Spleen (tissue), 7 donors: ENCODE measurements around the gene PIPOX.

Experiments
- POLR2AphosphoS5 ChIP-seq, 3 donors: sonication (generic); formaldehyde crosslinking; IDR thresholded peaks; one replicate each; pipeline ENCODE4 v1.5.1; 2017; ENCODE audit warnings: antibody characterized with exemption in 3 of 3
- TF ChIP-seq, protein P1 (sequence below), 11 experiments: fragments of 200-600 bp in 7 of 11; fragments of 450-650 bp in 4 of 11; sonication (generic) in 4 of 11; IDR thresholded peaks in 8 of 11; conservative IDR thresholded peaks in 3 of 11; 1 replicate in 7 of 11; 2 replicates in 4 of 11; pipeline versions ENCODE4 v1.4.0 to v1.8.0; 2016 to 2021; ENCODE audit warnings: antibody characterized with exemption in 11 of 11, inconsistent platforms in 4 of 11, mild to moderate bottlenecking in 1 of 11
- donor health status: DM: no; HTN: no; CAD: no; lungs with moderate emphysema.
- donor health status: DM: no; HTN: no; CAD: no.
- donor health status: DM: no; HTN: no; CAD: no.

DNA sequence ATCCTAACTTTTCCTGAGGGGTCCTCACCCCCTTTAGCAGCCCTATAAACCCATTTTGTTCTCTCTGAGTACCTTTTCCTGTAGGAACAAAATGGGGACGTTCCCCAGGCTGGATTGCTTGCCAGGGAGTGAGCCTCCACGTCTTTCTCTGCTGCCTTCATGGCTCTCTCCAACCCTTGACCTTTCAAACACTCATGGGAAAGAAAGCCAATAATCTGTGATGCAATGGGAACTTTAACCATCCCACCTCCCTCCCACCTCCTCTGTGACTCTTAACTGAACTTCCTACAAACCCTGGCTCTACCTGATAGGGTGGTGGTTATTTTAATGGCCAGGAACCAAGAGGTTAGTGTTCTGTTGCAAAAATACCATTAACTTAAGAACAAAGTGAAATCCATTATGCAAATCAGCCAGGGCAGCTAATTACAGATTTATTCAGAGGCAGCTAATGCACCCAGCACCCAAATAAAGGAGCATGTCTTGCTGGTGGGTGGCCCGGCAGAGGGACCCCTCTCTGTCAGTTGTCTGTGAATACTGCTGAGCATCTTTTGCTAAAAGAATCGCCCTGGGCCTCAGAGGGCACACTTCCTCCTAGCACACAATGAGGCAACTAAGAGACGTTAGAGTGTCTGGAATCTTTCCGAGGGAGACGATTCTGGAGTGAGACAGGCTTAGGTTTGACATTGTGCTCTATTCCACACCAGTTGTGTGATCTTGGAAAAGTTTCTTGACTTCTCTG, 3.0 kb downstream of the PIPOX start:
- TF ChIP-seq, protein P1, sequence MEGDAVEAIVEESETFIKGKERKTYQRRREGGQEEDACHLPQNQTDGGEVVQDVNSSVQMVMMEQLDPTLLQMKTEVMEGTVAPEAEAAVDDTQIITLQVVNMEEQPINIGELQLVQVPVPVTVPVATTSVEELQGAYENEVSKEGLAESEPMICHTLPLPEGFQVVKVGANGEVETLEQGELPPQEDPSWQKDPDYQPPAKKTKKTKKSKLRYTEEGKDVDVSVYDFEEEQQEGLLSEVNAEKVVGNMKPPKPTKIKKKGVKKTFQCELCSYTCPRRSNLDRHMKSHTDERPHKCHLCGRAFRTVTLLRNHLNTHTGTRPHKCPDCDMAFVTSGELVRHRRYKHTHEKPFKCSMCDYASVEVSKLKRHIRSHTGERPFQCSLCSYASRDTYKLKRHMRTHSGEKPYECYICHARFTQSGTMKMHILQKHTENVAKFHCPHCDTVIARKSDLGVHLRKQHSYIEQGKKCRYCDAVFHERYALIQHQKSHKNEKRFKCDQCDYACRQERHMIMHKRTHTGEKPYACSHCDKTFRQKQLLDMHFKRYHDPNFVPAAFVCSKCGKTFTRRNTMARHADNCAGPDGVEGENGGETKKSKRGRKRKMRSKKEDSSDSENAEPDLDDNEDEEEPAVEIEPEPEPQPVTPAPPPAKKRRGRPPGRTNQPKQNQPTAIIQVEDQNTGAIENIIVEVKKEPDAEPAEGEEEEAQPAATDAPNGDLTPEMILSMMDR (IDR thresholded peaks at IDR 0.05 in 8 of 11, conservative IDR thresholded peaks at IDR 0.05 in 3 of 11) = no peak
- no peak for TF ChIP-seq POLR2AphosphoS5 (IDR thresholded peaks at IDR 0.05)
